Epithelial cell of esophagus (primary cell): ENCODE data around the gene AUTS2.

Source experiments
- DNase-seq: peaks from one replicate; pipeline ENCODE4 v3.0.0; 2010; ENCODE audit warnings: low read depth
- H3K4me3 ChIP-seq: 2 replicates; pipeline ENCODE4 v1.5.1; 2011; ENCODE audit warnings: mild to moderate bottlenecking, low read length, control low read depth
- TF ChIP-seq, protein P1 (sequence below): IDR thresholded peaks from 2 replicates; pipeline ENCODE4 v1.5.1; 2011; ENCODE audit warnings: low read depth, mild to moderate bottlenecking, low read length, control low read depth, inconsistent platforms; ENCODE audit not compliant: insufficient read depth; ENCODE audit errors: missing control alignments

AUTS2 gene

GRCh38 chr7:69605070-69605469 is 6.8 kb downstream of the AUTS2 start:
- TF ChIP-seq, protein P1, sequence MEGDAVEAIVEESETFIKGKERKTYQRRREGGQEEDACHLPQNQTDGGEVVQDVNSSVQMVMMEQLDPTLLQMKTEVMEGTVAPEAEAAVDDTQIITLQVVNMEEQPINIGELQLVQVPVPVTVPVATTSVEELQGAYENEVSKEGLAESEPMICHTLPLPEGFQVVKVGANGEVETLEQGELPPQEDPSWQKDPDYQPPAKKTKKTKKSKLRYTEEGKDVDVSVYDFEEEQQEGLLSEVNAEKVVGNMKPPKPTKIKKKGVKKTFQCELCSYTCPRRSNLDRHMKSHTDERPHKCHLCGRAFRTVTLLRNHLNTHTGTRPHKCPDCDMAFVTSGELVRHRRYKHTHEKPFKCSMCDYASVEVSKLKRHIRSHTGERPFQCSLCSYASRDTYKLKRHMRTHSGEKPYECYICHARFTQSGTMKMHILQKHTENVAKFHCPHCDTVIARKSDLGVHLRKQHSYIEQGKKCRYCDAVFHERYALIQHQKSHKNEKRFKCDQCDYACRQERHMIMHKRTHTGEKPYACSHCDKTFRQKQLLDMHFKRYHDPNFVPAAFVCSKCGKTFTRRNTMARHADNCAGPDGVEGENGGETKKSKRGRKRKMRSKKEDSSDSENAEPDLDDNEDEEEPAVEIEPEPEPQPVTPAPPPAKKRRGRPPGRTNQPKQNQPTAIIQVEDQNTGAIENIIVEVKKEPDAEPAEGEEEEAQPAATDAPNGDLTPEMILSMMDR: no peak
- H3K4me3 ChIP-seq: no peak overlapping the region
- no peak for DNase-seq

- no peak overlapping the region for H3K4me3 ChIP-seq
- no peak for DNase-seq
- TF ChIP-seq, protein P1: no peak
Measured at GRCh38 chr7:69605546-69605945, 7.3 kb downstream of the AUTS2 start.

GRCh38 chr7:69608049-69608448 is 9.8 kb downstream of the AUTS2 start:
- H3K4me3 ChIP-seq: no peak overlapping the region
- TF ChIP-seq, protein P1: no peak
- DNase-seq: no peak

DNA sequence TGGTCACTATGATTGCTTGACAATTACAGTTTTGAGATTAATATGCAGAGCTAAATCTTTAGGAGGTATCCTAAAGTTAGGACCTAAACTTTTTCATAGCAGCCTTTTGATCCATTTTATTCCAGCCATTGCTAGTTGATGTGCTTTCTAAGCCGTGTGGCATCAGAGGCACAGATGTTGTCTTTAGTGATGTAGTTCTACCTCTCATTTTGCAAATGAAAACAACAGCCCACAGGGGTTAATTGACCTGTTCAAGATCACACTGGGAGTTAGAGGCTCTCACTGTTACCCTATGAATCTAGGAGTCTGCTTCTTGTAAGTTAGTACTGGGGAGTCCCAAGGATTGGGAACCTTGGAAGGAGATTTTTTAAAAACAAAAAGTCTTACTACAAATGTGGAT is 10.6 kb downstream of the AUTS2 start:
- H3K4me3 ChIP-seq: no peak overlapping the region
- DNase-seq: no peak
- TF ChIP-seq, protein P1: no peak

DNA sequence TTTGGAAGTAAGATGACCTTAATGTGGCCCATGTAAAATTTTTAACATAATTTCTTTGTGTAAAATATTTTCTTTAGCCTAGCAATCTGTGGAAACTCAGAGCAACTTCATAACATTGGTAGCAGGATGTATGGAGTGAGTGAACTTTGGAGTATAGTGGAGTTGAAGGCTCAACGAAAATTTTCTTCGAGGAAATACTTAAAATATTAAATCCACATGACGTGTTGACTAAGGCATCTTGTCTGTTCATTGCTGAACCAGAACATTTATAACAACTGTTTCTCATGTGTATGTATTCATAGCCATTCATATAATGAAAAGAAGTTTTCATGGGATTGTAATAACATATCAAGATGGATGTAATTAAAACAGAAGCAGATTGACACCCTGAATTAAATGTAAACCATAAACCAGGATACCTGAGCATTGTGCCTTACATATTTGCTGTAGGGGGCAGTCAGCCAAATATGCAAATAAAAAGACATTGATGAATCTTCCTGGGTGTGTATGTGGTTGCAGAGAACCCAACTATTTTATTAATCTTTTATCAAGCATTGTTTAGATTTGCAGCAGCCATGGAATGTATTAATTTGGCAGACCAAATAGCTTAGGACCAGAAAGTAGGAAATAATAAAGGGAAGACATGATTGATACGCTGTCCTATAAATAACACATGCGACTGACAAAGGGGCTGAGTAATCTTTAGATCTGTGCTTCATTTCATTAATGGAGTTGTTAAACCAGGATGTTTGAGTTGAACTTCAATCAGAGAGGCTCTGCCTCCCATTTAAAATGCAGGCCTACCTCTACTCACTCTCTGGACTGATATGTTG is 11.5 kb downstream of the AUTS2 start:
- TF ChIP-seq, protein P1: no peak
- H3K4me3 ChIP-seq: no peak overlapping the region
- no peak for DNase-seq

GRCh38 chr7:69610374-69611084 is 12.3 kb downstream of the AUTS2 start:
- DNase-seq: no peak
- TF ChIP-seq, protein P1: no peak
- H3K4me3 ChIP-seq: no peak overlapping the region
